ENCODE measurements around the gene DNAH17. TPM values are rescaled to one million over a fixed set of nuclear protein-coding genes. Genes with fewer than 3 reads are reported as not detected.
"Not testable (repeated sequence)": the region's sequence is repeated elsewhere in the genome, so short reads cannot be mapped to it uniquely, and the experiment has no call there.

Gene DNAH17
- total RNA-seq, 1 donor from 2014 or later: 1.3 TPM

DNA sequence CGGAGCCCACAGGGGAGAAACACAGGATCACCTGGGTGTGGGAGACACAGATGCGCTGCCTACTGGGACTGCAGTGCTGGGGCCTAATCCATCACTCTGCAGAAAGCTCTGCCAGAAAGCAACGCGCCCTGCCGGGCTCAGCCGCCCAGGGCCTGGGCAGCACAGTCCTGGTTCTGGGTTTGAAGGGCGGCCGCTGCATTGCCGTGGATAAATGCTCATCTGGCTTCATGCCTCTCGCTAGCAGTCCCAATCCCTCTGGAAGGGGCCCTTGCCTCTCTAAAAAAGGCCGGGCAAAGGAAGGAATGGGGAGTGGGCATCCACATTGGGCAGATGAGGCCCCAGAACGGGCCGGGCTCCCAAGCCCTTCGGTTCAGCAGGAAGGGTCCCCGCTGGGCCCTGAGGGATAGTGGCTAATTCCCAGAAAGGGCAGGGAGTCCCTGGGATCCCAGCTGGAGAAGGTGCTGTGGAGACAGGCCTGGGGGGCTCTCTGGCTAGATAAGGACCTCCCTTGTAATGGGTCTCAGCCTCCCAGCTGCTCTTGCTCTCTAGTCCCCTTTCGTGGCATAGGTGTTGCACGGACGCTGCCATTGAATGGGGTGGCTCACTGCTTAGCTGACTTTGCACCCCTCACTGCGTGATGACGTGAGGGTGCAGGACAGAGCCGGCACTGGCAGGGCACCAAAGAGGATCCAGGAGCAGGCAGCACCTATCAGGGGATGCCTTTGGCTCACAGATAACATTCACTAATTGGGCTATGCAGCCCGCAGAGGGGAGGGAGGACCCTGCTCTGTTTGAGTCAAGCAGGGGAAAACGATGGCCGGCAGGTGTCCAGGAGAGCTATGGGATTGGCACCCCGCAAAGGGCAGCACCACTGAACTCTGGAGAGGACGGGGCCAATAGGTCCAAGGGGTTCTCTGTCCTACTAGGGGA lies 110.1 kb downstream of the DNAH17 start:
- Mint-ChIP-seq H3K27ac (ENCODE audit: unreplicated experiment) (peak overlapping the region; percentile 28), H3K36me3 (ENCODE audit: unreplicated experiment) (peaks cover 5% of the 10 kb centered on the region), H3K4me1 (ENCODE audit: low read depth, unreplicated experiment) (no peaks in the 10 kb centered on the region), H3K4me3 (ENCODE audit: unreplicated experiment) (no peak overlapping the region), H3K9me3 (ENCODE audit: unreplicated experiment) (peaks cover 7% of the 10 kb centered on the region), H3K27me3 (ENCODE audit: unreplicated experiment) (peaks cover 3% of the 10 kb centered on the region)
- no peak for DNase-seq
- TF ChIP-seq, protein P1, sequence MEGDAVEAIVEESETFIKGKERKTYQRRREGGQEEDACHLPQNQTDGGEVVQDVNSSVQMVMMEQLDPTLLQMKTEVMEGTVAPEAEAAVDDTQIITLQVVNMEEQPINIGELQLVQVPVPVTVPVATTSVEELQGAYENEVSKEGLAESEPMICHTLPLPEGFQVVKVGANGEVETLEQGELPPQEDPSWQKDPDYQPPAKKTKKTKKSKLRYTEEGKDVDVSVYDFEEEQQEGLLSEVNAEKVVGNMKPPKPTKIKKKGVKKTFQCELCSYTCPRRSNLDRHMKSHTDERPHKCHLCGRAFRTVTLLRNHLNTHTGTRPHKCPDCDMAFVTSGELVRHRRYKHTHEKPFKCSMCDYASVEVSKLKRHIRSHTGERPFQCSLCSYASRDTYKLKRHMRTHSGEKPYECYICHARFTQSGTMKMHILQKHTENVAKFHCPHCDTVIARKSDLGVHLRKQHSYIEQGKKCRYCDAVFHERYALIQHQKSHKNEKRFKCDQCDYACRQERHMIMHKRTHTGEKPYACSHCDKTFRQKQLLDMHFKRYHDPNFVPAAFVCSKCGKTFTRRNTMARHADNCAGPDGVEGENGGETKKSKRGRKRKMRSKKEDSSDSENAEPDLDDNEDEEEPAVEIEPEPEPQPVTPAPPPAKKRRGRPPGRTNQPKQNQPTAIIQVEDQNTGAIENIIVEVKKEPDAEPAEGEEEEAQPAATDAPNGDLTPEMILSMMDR (IDR thresholded peaks at IDR 0.05; ENCODE audit: partially characterized antibody, unreplicated experiment): no peak

DNA sequence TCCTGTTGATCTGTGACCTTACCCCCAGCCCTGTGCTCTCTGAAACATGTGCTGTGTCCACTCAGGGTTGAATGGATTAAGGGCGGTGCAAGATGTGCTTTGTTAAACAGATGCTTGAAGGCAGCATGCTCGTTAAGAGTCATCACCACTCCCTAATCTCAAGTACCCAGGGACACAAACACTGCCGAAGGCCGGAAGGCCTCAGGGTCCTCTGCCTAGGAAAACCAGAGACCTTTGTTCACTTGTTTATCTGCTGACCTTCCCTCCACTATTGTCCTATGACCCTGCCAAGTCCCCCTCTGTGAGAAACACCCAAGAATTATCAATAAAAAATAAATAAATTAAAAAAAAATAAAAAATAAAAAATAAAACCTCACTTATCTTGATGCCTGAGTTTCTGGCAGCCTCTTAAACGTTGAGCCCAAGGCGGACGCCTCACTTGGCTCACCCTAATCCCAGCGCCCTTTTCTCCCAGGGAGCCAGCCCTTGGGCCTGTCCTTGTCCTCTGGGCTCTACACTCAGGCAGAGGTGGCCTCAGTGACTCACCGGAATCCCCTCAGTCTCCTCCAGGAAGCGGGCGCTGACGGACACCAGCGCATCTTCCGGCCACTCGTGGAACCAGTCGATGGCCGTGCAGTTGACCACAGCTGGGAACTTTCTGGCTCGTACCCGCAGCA lies 110.9 kb downstream of the DNAH17 start:
- H3K9me3 Mint-ChIP-seq (ENCODE audit: unreplicated experiment); H3K4me3 Mint-ChIP-seq (ENCODE audit: unreplicated experiment); H3K4me1 Mint-ChIP-seq (ENCODE audit: low read depth, unreplicated experiment); DNase-seq; H3K27me3 Mint-ChIP-seq (ENCODE audit: unreplicated experiment); H3K36me3 Mint-ChIP-seq (ENCODE audit: unreplicated experiment): not testable (repeated sequence)
- H3K27ac Mint-ChIP-seq (ENCODE audit: unreplicated experiment): peak overlapping the region; percentile 28

DNA sequence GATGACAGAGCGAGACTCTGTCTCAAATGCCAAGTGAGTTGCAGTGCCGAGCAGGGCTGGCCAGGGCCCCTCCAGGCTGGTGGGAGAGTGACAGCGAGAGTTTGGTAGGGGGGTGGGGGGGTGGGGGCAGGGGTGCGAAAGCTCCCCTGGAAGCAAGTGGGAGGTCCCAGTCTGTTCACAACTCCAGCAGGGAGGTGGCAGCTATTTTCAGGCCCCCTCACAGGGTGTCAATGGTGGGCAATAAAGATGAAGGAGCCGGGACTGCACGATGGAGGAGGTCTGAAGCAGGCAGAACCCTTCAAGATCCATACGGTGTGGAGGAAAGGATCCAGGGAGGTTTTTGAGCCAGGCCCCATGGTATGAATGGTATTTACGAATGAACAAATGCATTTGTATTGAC lies 115.0 kb downstream of the DNAH17 start:
- peaks cover 2% of the 10 kb centered on the region for H3K4me1 Mint-ChIP-seq (ENCODE audit: low read depth, unreplicated experiment)
- peaks cover 5% of the 10 kb centered on the region for H3K36me3 Mint-ChIP-seq (ENCODE audit: unreplicated experiment)
- peaks cover 3% of the 10 kb centered on the region for H3K27me3 Mint-ChIP-seq (ENCODE audit: unreplicated experiment)
- H3K27ac Mint-ChIP-seq (ENCODE audit: unreplicated experiment): no peak overlapping the region
- TF ChIP-seq, protein P1 (IDR thresholded peaks at IDR 0.05; ENCODE audit: partially characterized antibody, unreplicated experiment): no peak
- peaks cover 3% of the 10 kb centered on the region for H3K9me3 Mint-ChIP-seq (ENCODE audit: unreplicated experiment)
- H3K4me3 Mint-ChIP-seq (ENCODE audit: unreplicated experiment): no peak overlapping the region
- DNase-seq: no peak

DNA sequence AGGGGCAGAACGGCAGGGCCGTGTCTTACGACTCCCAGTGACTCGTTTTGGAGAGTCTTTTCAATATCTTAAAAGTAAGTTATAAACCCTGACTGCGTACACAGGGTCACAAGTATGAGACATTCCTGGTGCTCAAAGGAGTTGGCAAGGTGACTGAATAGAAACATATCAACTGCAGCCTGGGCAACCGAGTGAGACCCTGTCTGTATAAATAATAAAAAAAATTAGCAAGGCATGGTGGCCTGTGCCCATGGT lies 115.5 kb downstream of the DNAH17 start:
- Mint-ChIP-seq H3K36me3 (ENCODE audit: unreplicated experiment) (peaks cover 5% of the 10 kb centered on the region), H3K9me3 (ENCODE audit: unreplicated experiment) (peaks cover 3% of the 10 kb centered on the region), H3K27me3 (ENCODE audit: unreplicated experiment) (peaks cover 3% of the 10 kb centered on the region), H3K27ac (ENCODE audit: unreplicated experiment) (no peak overlapping the region), H3K4me3 (ENCODE audit: unreplicated experiment) (no peak overlapping the region), H3K4me1 (ENCODE audit: low read depth, unreplicated experiment) (peaks cover 2% of the 10 kb centered on the region)
- TF ChIP-seq, protein P1 (IDR thresholded peaks at IDR 0.05; ENCODE audit: partially characterized antibody, unreplicated experiment): no peak
- no peak for DNase-seq

DNA sequence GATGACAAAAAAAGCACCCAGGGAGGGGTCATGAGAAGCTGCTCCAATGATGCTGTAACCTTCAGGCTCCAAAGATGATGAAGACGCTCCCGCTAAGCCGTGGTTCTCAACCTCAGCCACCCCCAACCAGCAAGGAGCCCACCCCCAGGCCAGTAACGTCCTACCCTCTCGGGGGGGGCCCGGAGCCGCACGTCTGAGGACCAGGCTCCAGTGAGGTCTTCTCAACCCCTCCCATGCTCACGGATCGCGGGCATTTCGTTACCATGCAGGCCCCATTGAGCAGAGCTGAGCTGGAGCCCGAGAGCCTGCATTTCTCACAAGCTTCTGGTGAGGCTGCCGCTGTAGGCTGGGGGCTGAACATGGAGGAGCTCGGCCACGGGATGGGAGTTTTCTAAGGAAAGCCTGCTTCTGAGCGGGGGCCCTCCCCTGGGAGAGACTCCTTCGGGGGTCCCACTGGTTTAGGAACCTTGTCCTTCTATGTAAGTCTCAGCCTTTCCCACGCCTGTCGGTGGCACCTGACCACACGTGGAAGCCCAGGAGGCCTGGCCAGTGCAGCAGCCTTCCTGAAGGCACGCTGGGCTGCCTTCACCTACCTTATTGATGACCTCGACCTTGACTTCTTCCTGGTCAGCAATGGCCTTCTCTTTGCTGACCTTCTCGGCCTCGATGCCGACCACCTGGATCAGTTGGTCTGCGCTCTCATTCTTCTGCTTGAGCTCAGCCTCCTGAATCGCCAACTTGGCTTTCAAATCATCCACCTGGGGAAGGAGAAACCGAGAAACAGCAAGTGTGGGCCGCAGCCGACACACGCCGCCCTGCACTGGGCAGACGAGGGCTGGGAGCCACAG lies 116.0 kb downstream of the DNAH17 start:
- peaks cover 5% of the 10 kb centered on the region for H3K36me3 Mint-ChIP-seq (ENCODE audit: unreplicated experiment)
- H3K9me3 Mint-ChIP-seq (ENCODE audit: unreplicated experiment): peaks cover 1% of the 10 kb centered on the region
- no peak overlapping the region for H3K4me3 Mint-ChIP-seq (ENCODE audit: unreplicated experiment)
- TF ChIP-seq, protein P1 (IDR thresholded peaks at IDR 0.05; ENCODE audit: partially characterized antibody, unreplicated experiment): no peak
- no peak for DNase-seq
- H3K27ac Mint-ChIP-seq (ENCODE audit: unreplicated experiment): no peak overlapping the region
- H3K4me1 Mint-ChIP-seq (ENCODE audit: low read depth, unreplicated experiment): peaks cover 2% of the 10 kb centered on the region
- H3K27me3 Mint-ChIP-seq (ENCODE audit: unreplicated experiment): peaks cover 3% of the 10 kb centered on the region
